Adrenal gland (tissue), 12 donors: ENCODE data around the gene PRSS22. TPM values are rescaled to one million over a fixed set of nuclear protein-coding genes. Genes with fewer than 3 reads are reported as not detected.

Experiments used
- DNase-seq, 7 donors: peaks; one replicate each; pipeline ENCODE4 v3.0.0-alpha.2; 2019 to 2020
- H3K27ac ChIP-seq, 5 donors: fragments of 200-600 bp; sonication (generic) in 4 of 5; 1 replicate in 3 of 5; 2 replicates in 2 of 5; pipeline versions ENCODE4 v1.5.1 to v1.8.0; 2016 to 2020; ENCODE audit warnings: mild to moderate bottlenecking in 1 of 5
- H3K27me3 ChIP-seq: fragments of 200-600 bp; 2 replicates; pipeline ENCODE4 v1.8.0; 2021
- H3K36me3 ChIP-seq, 2 donors: fragments of 200-600 bp; replicated peaks in 1 of 2; 1 replicate in 1 of 2; 2 replicates in 1 of 2; pipeline versions ENCODE4 v1.5.1 to v1.8.0; 2018 to 2022
- H3K4me1 ChIP-seq, 2 donors: fragments of 200-600 bp; replicated peaks in 1 of 2; 1 replicate in 1 of 2; 2 replicates in 1 of 2; pipeline versions ENCODE4 v1.5.1 to v1.8.0; 2018 to 2021
- H3K4me3 ChIP-seq, 4 donors: fragments of 200-600 bp; sonication (generic) in 3 of 4; one replicate each; pipeline ENCODE4 v1.5.1; 2016 to 2018
- H3K9me3 ChIP-seq, 3 donors: fragments of 200-600 bp; sonication (generic) in 1 of 3; replicated peaks in 1 of 3; 1 replicate in 2 of 3; 2 replicates in 1 of 3; pipeline versions ENCODE4 v1.5.1 to v1.8.0; 2016 to 2021
- POLR2A ChIP-seq, 2 donors: fragments of 450-650 bp; IDR thresholded peaks; one replicate each; pipeline ENCODE4 v1.6.1; 2017; ENCODE audit warnings: antibody characterized with exemption in 2 of 2, mild to moderate bottlenecking in 2 of 2, moderate library complexity in 1 of 2
- WGBS, 4 donors: extraction: QIAGEN DNeasy Blood & Tissue Kit in 2 of 4; methylation state at CpG; one replicate each; pipeline versions ENCODE4 v1.1.5 to v1.1.7; 2013 to 2017; 5-methylcytosine and 5-hydroxymethylcytosine counted together
- intact Hi-C, 2 donors: fragments of 100-400 bp; cut with DNase I; formaldehyde crosslinking; loops; one replicate each; pipeline versions ENCODE4 v1.14.1 to v1.15.0; 2022 to 2023
- polyA plus RNA-seq, 3 donors: library from polyadenylated mRNA; stranded (reverse); fragments of 200-250 nt in 2 of 3; fragments of 350-450 nt in 1 of 3; fragmentation: Illumina TruSeq in 1 of 3; extraction: RNeasy Lipid Tissue Mini Kit (QIAGEN cat#74804) in 1 of 3; gene quantifications; one replicate each; pipeline ENCODE4 v1.2.3, GENCODE V29; 2013 to 2014
- total RNA-seq, 9 donors: library from RNA; depleted of rRNA in 4 of 9; stranded (reverse); fragments of >200 nt in 4 of 9; fragments of 120-200 nt in 1 of 9; fragmentation: NEBNext Ultra II Directional in 1 of 9; extraction: Animal tissue kit (Norgen Biotek cat#: 25700) in 1 of 9; gene quantifications; one replicate each; pipeline versions ENCODE4 v1.1.0 to v1.2.4, GENCODE V29; 2013 to 2023
- TF ChIP-seq, protein P1 (sequence below), 6 experiments: fragments of 450-650 bp in 4 of 6; fragments of 200-600 bp in 2 of 6; sonication (generic) in 1 of 6; IDR thresholded peaks; 1 replicate in 5 of 6; 2 replicates in 1 of 6; pipeline versions ENCODE4 v1.5.1 to v1.8.0; 2016 to 2021; ENCODE audit warnings: antibody characterized with exemption in 6 of 6, mild to moderate bottlenecking in 2 of 6, moderate library complexity in 1 of 6
- donor health status: healthy with polysubstance abuse.
- donor health status: Bipolar disorder and iron deficiency.
- donor health status: DM: yes; HTN: yes; CAD: no.
- donor health status: DM: no; HTN: no; CAD: no.
- donor health status: DM: no; HTN: no; CAD: no.
- donor health status: DM: yes; HTN: yes; CAD: no.

PRSS22 gene
- total and polyA plus RNA-seq, 12 donors: 0.07 to 0.41 (median 0.32) TPM; not detected in 9

DNA sequence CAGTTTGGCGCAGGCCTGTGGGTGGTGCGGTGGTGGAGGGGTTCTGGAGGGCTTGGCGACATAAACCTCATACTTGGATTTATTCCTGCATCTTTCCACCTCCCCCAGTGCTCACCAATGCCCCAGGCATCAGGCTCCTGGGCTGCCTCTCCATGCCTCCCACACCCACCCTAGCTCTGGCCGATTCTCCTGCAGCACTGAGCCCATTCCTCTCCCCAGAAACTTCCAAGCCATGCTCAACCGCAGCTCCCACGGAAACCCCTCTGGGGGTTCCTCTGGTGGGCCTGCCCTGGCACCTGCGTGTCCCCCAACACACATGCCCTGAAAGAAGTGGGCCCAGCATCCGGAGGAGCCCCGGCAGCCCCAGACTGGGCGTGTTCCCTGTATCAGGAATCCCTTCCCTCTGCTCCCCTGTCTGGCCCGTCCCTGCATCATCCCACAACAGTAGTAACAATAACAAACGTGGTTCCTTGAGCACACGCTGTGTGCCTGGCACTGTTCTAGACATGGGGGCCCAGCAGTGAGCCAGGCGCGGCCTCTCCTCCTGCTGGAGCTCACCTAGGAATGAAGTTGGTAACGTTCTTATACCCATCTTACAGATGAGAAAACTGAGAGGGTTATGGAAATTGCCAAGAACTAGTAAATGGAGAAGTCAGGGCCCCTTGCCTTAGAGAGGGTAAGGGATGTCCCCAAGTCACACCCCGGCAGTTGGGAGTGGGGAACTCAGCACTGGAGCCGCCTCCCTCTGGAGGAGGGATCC is 38.6 kb downstream of the PRSS22 start:
- 73 to 91% (median 86%) methylated on average over 12 to 18 of the region's 18 CpGs for WGBS, 4 donors
- no peak overlapping the region for H3K27ac ChIP-seq
- no peak overlapping the region for H3K4me3 ChIP-seq
- H3K4me1 ChIP-seq: no peaks in the 10 kb centered on the region
- no peaks in the 10 kb centered on the region for H3K9me3 ChIP-seq
- DNase-seq: peak in 1 of 7 donors; percentile 3
- no peaks in the 10 kb centered on the region for H3K36me3 ChIP-seq
- TF ChIP-seq, protein P1, sequence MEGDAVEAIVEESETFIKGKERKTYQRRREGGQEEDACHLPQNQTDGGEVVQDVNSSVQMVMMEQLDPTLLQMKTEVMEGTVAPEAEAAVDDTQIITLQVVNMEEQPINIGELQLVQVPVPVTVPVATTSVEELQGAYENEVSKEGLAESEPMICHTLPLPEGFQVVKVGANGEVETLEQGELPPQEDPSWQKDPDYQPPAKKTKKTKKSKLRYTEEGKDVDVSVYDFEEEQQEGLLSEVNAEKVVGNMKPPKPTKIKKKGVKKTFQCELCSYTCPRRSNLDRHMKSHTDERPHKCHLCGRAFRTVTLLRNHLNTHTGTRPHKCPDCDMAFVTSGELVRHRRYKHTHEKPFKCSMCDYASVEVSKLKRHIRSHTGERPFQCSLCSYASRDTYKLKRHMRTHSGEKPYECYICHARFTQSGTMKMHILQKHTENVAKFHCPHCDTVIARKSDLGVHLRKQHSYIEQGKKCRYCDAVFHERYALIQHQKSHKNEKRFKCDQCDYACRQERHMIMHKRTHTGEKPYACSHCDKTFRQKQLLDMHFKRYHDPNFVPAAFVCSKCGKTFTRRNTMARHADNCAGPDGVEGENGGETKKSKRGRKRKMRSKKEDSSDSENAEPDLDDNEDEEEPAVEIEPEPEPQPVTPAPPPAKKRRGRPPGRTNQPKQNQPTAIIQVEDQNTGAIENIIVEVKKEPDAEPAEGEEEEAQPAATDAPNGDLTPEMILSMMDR (IDR thresholded peaks at IDR 0.05): no peak
- TF ChIP-seq POLR2A (IDR thresholded peaks at IDR 0.05): no peak
- intact Hi-C loops: no loop called here
- no peaks in the 10 kb centered on the region for H3K27me3 ChIP-seq

DNA sequence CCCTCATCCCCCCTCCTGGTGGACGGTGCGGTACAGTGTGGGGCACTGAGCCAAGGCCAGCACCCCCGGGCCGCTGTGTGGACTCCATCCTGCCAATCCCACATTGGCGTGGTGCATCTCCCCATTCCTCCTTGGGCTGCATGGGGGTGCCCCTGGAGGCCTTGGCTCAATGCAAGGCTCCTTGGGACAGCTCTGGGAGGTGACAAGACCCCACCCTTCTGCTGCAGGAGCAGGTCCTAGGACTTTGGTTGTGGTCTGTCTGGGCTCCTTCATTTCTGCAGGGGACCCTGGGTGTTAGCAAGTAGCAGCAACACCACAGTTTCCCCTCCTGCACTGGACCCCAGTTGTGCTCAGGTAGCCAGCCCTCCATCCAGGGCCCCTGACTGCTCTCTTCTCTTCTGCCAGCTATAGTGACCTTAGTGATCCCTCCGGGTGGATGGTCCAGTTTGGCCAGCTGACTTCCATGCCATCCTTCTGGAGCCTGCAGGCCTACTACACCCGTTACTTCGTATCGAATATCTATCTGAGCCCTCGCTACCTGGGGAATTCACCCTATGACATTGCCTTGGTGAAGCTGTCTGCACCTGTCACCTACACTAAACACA is 39.6 kb downstream of the PRSS22 start:
- peak in 1 of 7 donors; percentile 2 for DNase-seq
- 77 to 92% (median 86%) methylated on average over 10 of the region's 10 CpGs for WGBS, 4 donors
- H3K27me3 ChIP-seq: no peaks in the 10 kb centered on the region

DNA sequence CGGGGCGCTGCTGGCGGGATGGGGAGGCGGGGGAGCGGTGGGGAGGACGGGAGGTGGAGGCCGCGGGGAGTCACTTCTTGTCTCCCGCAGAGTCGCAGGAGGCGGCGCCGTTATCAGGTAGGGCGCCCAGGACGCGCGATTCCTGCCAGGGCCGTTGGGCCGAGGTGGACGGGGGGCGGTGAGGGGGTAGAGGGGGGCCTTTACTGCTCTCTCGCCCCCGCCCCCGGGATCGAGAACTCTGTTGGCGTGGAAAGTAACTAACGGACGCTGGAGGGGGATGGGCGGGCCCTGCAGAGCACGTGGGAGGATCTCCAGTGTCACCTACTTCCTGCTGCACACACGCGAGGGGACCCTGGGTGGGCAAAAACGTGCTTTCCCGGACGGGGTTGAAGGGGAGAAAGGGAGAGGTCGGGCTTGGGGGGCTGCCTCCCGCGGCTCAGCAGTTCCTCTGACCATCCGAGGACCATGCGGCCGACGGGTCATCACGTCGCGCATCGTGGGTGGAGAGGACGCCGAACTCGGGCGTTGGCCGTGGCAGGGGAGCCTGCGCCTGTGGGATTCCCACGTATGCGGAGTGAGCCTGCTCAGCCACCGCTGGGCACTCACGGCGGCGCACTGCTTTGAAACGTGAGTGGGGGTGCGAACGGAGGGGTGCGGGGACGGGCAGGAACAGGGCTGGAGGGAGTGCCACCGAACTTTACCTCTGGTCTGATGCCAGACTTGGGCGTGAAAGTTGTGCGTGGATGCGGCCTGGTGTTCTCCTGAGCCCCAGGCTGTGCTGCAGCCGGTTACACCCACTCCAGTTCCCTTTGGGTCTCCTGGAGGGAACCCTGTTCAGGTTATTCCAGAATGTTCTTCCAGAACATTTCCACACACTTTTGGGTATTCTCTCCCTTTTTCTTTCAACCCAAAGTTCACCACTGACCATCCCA is 40.4 kb downstream of the PRSS22 start:
- H3K4me3 ChIP-seq: no peak overlapping the region
- TF ChIP-seq, protein P1 (IDR thresholded peaks at IDR 0.05): no peak
- no peak for TF ChIP-seq POLR2A (IDR thresholded peaks at IDR 0.05)
- WGBS, 4 donors: 76 to 82% (median 78%) methylated on average over 41 to 68 of the region's 68 CpGs
- H3K9me3 ChIP-seq: no peaks in the 10 kb centered on the region
- H3K27me3 ChIP-seq: no peaks in the 10 kb centered on the region
- H3K27ac ChIP-seq: no peak overlapping the region
- H3K4me1 ChIP-seq: no peaks in the 10 kb centered on the region
- peak in 1 of 7 donors; percentile 4 for DNase-seq
- no peaks in the 10 kb centered on the region for H3K36me3 ChIP-seq
- intact Hi-C loops: no loop called here

More for the DNA sequence above, 39.6 kb downstream of the PRSS22 start:
- Histone ChIP-seq H3K9me3 (no peaks in the 10 kb centered on the region), H3K4me3 (no peak overlapping the region), H3K4me1 (no peaks in the 10 kb centered on the region), H3K36me3 (no peaks in the 10 kb centered on the region), H3K27ac (no peak overlapping the region)
- TF ChIP-seq POLR2A (IDR thresholded peaks at IDR 0.05): no peak
- TF ChIP-seq, protein P1 (IDR thresholded peaks at IDR 0.05): no peak
- intact Hi-C loops: no loop called here
